H9 (cell line): ENCODE results near the gene JARID2. TPM values are rescaled to one million over a fixed set of nuclear protein-coding genes. Genes with fewer than 3 reads are reported as not detected.
A peak's percentile ranks its signal among the peaks of the same experiment; 100 is the strongest.

Experiments used
- DNase-seq: peaks from one replicate; pipeline ENCODE4 v3.0.0-alpha.2; 2017
- H2AFZ ChIP-seq: one replicate; pipeline ENCODE4 v1.6.1; 2013; ENCODE audit warnings: mild to moderate bottlenecking, low read length, control low read depth, moderate library complexity
- H2AK5ac ChIP-seq: 2 replicates; pipeline ENCODE4 v1.6.1; 2013; ENCODE audit warnings: low read length, control low read depth, mixed read lengths; ENCODE audit not compliant: insufficient read length
- H2BK120ac ChIP-seq: one replicate; pipeline ENCODE4 v1.6.1; 2013; ENCODE audit warnings: low read depth, mild to moderate bottlenecking, low read length, control low read depth, inconsistent platforms; ENCODE audit not compliant: poor library complexity, severe bottlenecking
- H2BK12ac ChIP-seq: 2 replicates; pipeline ENCODE4 v1.6.1; 2013; ENCODE audit warnings: low read length, control low read depth, mixed read lengths, low read depth; ENCODE audit not compliant: insufficient read length
- H2BK15ac ChIP-seq: 2 replicates; pipeline ENCODE4 v1.6.1; 2013; ENCODE audit warnings: low read depth, low read length, control low read depth
- H2BK20ac ChIP-seq: one replicate; pipeline ENCODE4 v1.6.1; 2013; ENCODE audit warnings: low read depth, mild to moderate bottlenecking, low read length, control low read depth, inconsistent platforms; ENCODE audit not compliant: poor library complexity, severe bottlenecking
- H2BK5ac ChIP-seq: 2 replicates; pipeline ENCODE4 v1.6.1; 2013; ENCODE audit warnings: low read length, control low read depth, mixed read lengths; ENCODE audit not compliant: insufficient read length
- H3K14ac ChIP-seq: 2 replicates; pipeline ENCODE4 v1.6.1; 2013; ENCODE audit warnings: low read length, control low read depth; ENCODE audit not compliant: insufficient read depth
- H3K18ac ChIP-seq: 2 replicates; pipeline ENCODE4 v1.6.1; 2013; ENCODE audit warnings: low read depth, mild to moderate bottlenecking, mixed read lengths, low read length, control low read depth; ENCODE audit not compliant: insufficient read length
- H3K23ac ChIP-seq: 2 replicates; pipeline ENCODE4 v1.6.1; 2013; ENCODE audit warnings: low read length, control low read depth, mixed read lengths, low read depth; ENCODE audit not compliant: insufficient read length
- H3K23me2 ChIP-seq: 2 replicates; pipeline ENCODE4 v1.6.1; 2013; ENCODE audit warnings: low read depth, mild to moderate bottlenecking, mixed read lengths, low read length, control low read depth; ENCODE audit not compliant: insufficient read length, poor library complexity, severe bottlenecking
- H3K27ac ChIP-seq: 2 replicates; pipeline ENCODE4 v1.5.1; 2013; ENCODE audit warnings: low read length, control low read depth, mixed read lengths, low read depth; ENCODE audit not compliant: insufficient read length
- H3K27me3 ChIP-seq: 2 replicates; pipeline ENCODE4 v1.6.1; 2013; ENCODE audit warnings: low read length, control low read depth, inconsistent platforms; ENCODE audit not compliant: insufficient read depth
- H3K4ac ChIP-seq: 2 replicates; pipeline ENCODE4 v1.6.1; 2013; ENCODE audit warnings: low read depth, mild to moderate bottlenecking, control low read depth, inconsistent platforms, low read length, moderate library complexity
- H3K4me1 ChIP-seq: 2 replicates; pipeline ENCODE4 v1.6.1; 2013; ENCODE audit warnings: low read length, control low read depth, inconsistent platforms; ENCODE audit not compliant: insufficient read depth
- H3K4me2 ChIP-seq: 2 replicates; pipeline ENCODE4 v1.6.1; 2013; ENCODE audit warnings: low read length, control low read depth, mixed read lengths; ENCODE audit not compliant: insufficient read length, insufficient read depth
- H3K56ac ChIP-seq: 2 replicates; pipeline ENCODE4 v1.6.1; 2013; ENCODE audit warnings: low read depth, mild to moderate bottlenecking, mixed read lengths, low read length, control low read depth; ENCODE audit not compliant: insufficient read length
- H3K79me1 ChIP-seq: 2 replicates; pipeline ENCODE4 v1.6.1; 2013; ENCODE audit warnings: low read depth, mild to moderate bottlenecking, moderate library complexity, low read length, control low read depth, inconsistent platforms; ENCODE audit not compliant: insufficient read depth, poor library complexity, severe bottlenecking
- H3K79me2 ChIP-seq: 2 replicates; pipeline ENCODE4 v1.6.1; 2013; ENCODE audit warnings: low read length, control low read depth, inconsistent platforms; ENCODE audit not compliant: insufficient read depth
- H3K9ac ChIP-seq: 2 replicates; pipeline ENCODE4 v1.6.1; 2013; ENCODE audit warnings: low read length, control low read depth, mixed read lengths; ENCODE audit not compliant: insufficient read length; ENCODE audit errors: extremely low read depth
- H3K9me3 ChIP-seq: one replicate; pipeline ENCODE4 v1.6.1; 2013; ENCODE audit warnings: low read depth, low read length, inconsistent platforms; ENCODE audit not compliant: control insufficient read depth
- H3T11ph ChIP-seq: one replicate; pipeline ENCODE4 v1.6.1; 2013; ENCODE audit warnings: mild to moderate bottlenecking, low read length, control low read depth, inconsistent platforms
- H4K20me1 ChIP-seq: one replicate; pipeline ENCODE4 v1.6.1; 2013; ENCODE audit not compliant: control insufficient read depth, insufficient read length, insufficient read depth
- H4K5ac ChIP-seq: 2 replicates; pipeline ENCODE4 v1.6.1; 2013; ENCODE audit warnings: low read depth, mild to moderate bottlenecking, mixed read lengths, low read length, control low read depth; ENCODE audit not compliant: insufficient read length
- H4K8ac ChIP-seq: replicated peaks from 2 replicates; pipeline ENCODE4 v1.6.1; 2013; ENCODE audit warnings: low read length, control low read depth, mixed read lengths, low read depth; ENCODE audit not compliant: insufficient read length
- H4K91ac ChIP-seq: 2 replicates; pipeline ENCODE4 v1.6.1; 2013; ENCODE audit warnings: low read depth, mild to moderate bottlenecking, moderate library complexity, mixed read lengths, low read length, control low read depth; ENCODE audit not compliant: insufficient read length
- H3K27ac Mint-ChIP-seq, 3 experiments: 2 replicates in 2 of 3; 3 replicates in 1 of 3; pipeline ENCODE4 v1.8.0; 2020 to 2021; ENCODE audit warnings: mixed read lengths in 3 of 3, mild to moderate bottlenecking in 1 of 3, moderate library complexity in 1 of 3
- H3K27me3 Mint-ChIP-seq: 2 replicates; pipeline ENCODE4 v1.8.0; 2021; ENCODE audit warnings: low read depth, mild to moderate bottlenecking, moderate library complexity, mixed read lengths
- H3K36me3 Mint-ChIP-seq, 3 experiments: 2 replicates in 2 of 3; 3 replicates in 1 of 3; pipeline ENCODE4 v1.8.0; 2020 to 2021; ENCODE audit warnings: low read depth in 3 of 3, mixed read lengths in 3 of 3; ENCODE audit not compliant: insufficient read depth in 1 of 3
- H3K4me1 Mint-ChIP-seq, 2 experiments: 2 replicates each; pipeline ENCODE4 v1.8.0; 2020; ENCODE audit warnings: mixed read lengths in 2 of 2
- H3K4me3 Mint-ChIP-seq, 2 experiments: 2 replicates in 1 of 2; 3 replicates in 1 of 2; pipeline ENCODE4 v1.8.0; 2020 to 2021; ENCODE audit warnings: mild to moderate bottlenecking in 2 of 2, mixed read lengths in 2 of 2, moderate library complexity in 1 of 2
- H3K9me3 Mint-ChIP-seq, 2 experiments: 2 replicates in 1 of 2; 3 replicates in 1 of 2; pipeline ENCODE4 v1.8.0; 2020; ENCODE audit warnings: mild to moderate bottlenecking in 2 of 2, mixed read lengths in 2 of 2, moderate library complexity in 1 of 2
- WGBS: extraction: QIAGEN DNeasy Blood & Tissue Kit; methylation state at CpG from one replicate; pipeline ENCODE4 v1.1.7; 2013; ENCODE audit warnings: missing lambda C conversion rate, low lambda C conversion rate, mixed read lengths; ENCODE audit not compliant: insufficient read length; ENCODE audit errors: extremely low coverage; 5-methylcytosine and 5-hydroxymethylcytosine counted together
- total RNA-seq: library from RNA; stranded (reverse); gene quantifications from 2 replicates; pipeline ENCODE4 v1.2.1, GENCODE V29; 2021
- TF ChIP-seq, protein P1 (sequence below): fragments of 200-600 bp; sonication (generic); conservative IDR thresholded peaks from 3 replicates; pipeline ENCODE4 v1.8.0; 2021; ENCODE audit warnings: antibody characterized with exemption, mild to moderate bottlenecking

The JARID2 gene
- total RNA-seq, 1 experiment from 2014 or later, result 174 TPM

DNA sequence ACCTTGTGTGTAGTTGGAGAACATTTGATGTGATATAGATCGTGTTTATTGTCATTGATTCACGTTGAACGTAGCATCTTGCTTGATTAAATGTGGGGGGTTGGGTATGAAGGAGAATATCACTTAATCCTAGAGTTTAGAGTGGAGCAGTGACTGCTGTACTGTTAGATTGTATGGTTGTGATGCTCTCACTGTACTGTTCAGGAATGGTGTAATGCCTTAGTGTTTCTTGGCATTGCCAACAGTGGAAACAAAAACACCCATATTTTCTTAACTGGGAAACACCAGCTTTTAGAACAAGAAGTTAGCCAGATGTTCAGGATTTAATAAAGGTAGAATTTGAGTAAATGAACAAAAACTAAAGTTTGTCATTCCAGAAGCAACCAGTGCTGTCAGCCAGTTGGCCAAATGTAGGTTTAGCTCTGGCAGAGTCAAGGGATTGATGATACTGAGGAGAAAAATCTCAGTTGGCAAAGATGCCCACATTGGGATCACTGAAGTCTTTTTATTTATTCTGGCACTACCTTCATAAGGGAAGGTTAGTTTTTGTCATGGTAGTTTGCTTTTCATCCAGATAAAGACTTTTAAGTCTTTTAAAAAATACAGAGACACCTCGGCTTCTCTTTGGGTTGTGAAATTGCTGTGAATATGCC lies 129.9 kb downstream of the JARID2 start:
- Mint-ChIP-seq H3K4me3 (no peak overlapping the region), H3K27ac (peak overlapping the region in 1 of 3 experiments; percentile 45; a peak in 1 of 7 replicates), H3K9me3 (no peaks in the 10 kb centered on the region), H3K36me3 (peaks cover 0 to 27% (median 6%) of the 10 kb centered on the region in 3 experiments; a peak in 5 of 7 replicates), H3K27me3 (no peaks in the 10 kb centered on the region), H3K4me1 (peaks cover 43 to 51% of the 10 kb centered on the region in 2 experiments)
- no CpG with 5 or more reads among the region's 4 CpGs for WGBS
- Histone ChIP-seq H4K91ac (no peak overlapping the region), H4K20me1 (no peaks in the 10 kb centered on the region), H3T11ph (no peak overlapping the region), H3K14ac (no peak overlapping the region), H4K5ac (no peak overlapping the region), H3K23ac (no peak overlapping the region), H3K27ac (no peak overlapping the region), H3K79me1 (no peaks in the 10 kb centered on the region), H2BK20ac (no peak overlapping the region), H3K4me1 (peaks cover 20% of the 10 kb centered on the region), H3K23me2 (no peaks in the 10 kb centered on the region), H2AFZ (no peak overlapping the region), H2AK5ac (no peak overlapping the region), H3K79me2 (peaks cover 97% of the 10 kb centered on the region), H2BK15ac (no peak overlapping the region), H4K8ac (no peak overlapping the region), H3K18ac (no peak overlapping the region), H3K56ac (no peak overlapping the region), H3K9ac (no peak overlapping the region), H3K4ac (no peak overlapping the region), H3K4me2 (no peak overlapping the region), H2BK120ac (no peak overlapping the region), H2BK12ac (no peak overlapping the region), H2BK5ac (no peak overlapping the region), H3K27me3 (no peaks in the 10 kb centered on the region), H3K9me3 (no peaks in the 10 kb centered on the region)
- TF ChIP-seq, protein P1, sequence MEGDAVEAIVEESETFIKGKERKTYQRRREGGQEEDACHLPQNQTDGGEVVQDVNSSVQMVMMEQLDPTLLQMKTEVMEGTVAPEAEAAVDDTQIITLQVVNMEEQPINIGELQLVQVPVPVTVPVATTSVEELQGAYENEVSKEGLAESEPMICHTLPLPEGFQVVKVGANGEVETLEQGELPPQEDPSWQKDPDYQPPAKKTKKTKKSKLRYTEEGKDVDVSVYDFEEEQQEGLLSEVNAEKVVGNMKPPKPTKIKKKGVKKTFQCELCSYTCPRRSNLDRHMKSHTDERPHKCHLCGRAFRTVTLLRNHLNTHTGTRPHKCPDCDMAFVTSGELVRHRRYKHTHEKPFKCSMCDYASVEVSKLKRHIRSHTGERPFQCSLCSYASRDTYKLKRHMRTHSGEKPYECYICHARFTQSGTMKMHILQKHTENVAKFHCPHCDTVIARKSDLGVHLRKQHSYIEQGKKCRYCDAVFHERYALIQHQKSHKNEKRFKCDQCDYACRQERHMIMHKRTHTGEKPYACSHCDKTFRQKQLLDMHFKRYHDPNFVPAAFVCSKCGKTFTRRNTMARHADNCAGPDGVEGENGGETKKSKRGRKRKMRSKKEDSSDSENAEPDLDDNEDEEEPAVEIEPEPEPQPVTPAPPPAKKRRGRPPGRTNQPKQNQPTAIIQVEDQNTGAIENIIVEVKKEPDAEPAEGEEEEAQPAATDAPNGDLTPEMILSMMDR, result no peak
- DNase-seq, result no peak
